Neural progenitor cell (in vitro differentiated cells): ENCODE measurements around the gene TRAPPC2.

Experiments
- EZH2 ChIP-seq: fragments of 200-600 bp; sonication (generic); IDR thresholded peaks from 2 replicates; pipeline ENCODE4 v1.6.1; 2017; ENCODE audit warnings: antibody characterized with exemption, mild to moderate bottlenecking, moderate library complexity
- EZH2phosphoT487 ChIP-seq: fragments of 200-600 bp; sonication (generic); IDR thresholded peaks from 2 replicates; pipeline ENCODE4 v1.6.1; 2017; ENCODE audit warnings: antibody characterized with exemption
- TF ChIP-seq, protein P1 (sequence below): fragments of 200-600 bp; sonication (generic); IDR thresholded peaks from 2 replicates; pipeline ENCODE4 v1.5.1; 2017; ENCODE audit warnings: antibody characterized with exemption, mild to moderate bottlenecking

DNA sequence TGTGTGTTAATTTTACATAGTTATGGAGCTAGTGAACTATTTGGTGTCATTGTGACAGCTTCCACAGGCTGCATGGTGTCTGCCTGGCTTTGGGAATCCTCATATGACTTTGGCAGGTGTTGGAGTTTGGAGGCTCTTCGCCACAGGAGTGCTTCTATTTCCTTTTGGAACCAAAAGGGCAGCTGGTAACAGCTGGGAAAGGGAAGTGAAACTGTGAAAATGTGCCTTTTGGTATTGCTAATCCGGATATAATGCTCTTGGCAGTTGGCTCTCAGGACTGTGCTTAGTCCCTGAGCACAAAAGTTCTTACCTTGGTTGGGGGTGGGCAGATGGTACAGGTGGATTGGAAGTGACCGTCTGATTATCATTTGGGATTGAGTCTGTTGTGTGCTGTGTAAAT lies 18.2 kb upstream of the TRAPPC2 start:
- TF ChIP-seq EZH2 (no peak), EZH2phosphoT487 (no peak)
- TF ChIP-seq, protein P1, sequence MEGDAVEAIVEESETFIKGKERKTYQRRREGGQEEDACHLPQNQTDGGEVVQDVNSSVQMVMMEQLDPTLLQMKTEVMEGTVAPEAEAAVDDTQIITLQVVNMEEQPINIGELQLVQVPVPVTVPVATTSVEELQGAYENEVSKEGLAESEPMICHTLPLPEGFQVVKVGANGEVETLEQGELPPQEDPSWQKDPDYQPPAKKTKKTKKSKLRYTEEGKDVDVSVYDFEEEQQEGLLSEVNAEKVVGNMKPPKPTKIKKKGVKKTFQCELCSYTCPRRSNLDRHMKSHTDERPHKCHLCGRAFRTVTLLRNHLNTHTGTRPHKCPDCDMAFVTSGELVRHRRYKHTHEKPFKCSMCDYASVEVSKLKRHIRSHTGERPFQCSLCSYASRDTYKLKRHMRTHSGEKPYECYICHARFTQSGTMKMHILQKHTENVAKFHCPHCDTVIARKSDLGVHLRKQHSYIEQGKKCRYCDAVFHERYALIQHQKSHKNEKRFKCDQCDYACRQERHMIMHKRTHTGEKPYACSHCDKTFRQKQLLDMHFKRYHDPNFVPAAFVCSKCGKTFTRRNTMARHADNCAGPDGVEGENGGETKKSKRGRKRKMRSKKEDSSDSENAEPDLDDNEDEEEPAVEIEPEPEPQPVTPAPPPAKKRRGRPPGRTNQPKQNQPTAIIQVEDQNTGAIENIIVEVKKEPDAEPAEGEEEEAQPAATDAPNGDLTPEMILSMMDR, result no peak
